Ecto neural progenitor cell (in vitro differentiated cells): ENCODE results near the gene SLC46A1.

Experiments used
- DNase-seq: peaks from one replicate; pipeline ENCODE4 v3.0.0-alpha.2; 2018; ENCODE audit warnings: low spot score

The SLC46A1 gene

DNA sequence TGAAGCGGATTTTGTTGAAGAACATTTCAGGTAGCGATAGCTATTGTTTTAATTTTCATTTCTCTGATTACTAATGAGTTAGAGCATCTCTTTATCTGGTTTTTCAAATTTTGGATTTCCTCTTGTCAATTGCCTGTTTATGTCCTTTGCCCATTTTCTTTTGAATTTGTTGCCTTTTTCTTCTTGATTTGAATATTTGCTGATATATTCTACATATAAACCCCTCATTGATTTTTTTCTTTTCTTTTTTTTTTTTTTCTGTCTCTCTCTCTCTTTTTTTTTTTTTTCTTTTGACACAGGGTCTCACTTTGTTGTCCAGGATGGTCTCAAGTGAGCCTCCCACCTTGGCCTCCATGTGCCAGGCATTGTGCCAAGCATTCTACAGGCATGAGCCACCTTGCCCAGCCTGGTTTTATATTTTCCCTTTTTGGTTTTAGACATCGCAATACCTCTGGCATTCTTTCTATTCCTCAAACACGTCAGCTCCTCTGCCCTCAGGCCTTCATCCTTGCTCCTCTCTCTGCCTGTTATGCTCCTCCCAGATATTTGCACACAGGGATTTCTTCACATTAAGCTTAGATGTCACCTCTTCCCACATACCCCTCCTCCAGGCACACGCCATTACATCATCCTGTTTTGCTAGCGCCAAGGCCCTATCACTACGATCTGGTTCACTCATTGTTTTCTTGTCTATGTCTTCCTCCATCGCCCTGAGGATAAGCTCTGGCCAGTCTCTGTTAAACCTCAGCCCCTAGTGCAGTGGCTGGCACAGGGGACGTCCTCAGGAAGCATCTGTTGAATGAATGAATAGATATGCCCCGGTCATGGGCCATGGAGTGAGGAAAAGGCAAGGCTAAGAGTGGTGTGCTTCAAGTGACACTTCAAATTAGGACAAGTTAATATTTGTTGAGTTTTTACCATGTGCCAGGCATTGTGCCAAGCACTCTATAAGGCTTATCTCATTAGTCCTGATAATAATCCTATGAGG, 25.9 kb downstream of the SLC46A1 start:
- no peak for DNase-seq

DNA sequence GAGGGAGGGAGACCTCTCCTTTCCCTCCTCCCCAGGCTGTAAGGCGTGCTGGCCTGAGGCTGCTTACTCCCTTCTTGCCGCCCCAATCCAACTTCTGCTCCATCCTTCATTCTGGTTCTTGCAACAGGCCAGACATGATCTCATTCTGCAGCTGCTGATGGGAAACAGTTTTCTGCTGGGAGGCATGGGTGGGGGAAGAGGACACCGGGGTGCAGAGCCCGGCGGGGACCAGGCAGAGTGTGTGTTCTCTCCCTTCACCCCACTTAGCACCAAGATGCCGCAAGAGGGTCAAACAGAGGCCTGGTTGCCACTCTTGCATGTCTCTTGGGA, 33.1 kb downstream of the SLC46A1 start:
- DNase-seq, result no peak

DNA sequence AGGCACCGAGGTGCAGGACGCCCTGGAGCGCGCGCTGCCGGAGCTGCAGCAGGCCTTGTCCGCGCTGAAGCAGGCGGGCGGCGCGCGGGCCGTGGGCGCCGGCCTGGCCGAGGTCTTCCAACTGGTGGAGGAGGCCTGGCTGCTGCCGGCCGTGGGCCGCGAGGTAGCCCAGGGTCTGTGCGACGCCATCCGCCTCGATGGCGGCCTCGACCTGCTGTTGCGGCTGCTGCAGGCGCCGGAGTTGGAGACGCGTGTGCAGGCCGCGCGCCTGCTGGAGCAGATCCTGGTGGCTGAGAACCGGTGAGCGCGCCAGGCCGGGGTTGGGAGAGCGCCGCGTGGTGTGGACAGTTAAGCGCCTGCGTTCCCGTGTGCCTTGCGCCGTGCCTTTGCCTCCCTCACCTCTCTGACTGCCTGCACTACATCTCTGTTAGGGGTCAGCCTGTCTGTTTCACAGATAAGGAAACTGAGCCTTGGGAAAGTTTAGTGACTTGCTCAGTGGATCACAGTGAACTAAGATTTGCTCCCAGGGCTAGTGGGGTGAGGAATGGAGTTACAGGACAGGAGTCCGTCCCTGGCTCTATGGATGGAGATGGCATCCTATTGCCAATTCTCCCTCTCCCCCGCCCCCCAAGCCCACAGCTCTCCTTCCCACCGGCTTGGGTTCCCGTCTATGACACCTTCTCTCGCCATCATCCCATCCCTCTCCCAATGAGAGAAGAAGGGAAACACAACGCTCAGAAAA, 33.6 kb downstream of the SLC46A1 start:
- no peak for DNase-seq

DNA sequence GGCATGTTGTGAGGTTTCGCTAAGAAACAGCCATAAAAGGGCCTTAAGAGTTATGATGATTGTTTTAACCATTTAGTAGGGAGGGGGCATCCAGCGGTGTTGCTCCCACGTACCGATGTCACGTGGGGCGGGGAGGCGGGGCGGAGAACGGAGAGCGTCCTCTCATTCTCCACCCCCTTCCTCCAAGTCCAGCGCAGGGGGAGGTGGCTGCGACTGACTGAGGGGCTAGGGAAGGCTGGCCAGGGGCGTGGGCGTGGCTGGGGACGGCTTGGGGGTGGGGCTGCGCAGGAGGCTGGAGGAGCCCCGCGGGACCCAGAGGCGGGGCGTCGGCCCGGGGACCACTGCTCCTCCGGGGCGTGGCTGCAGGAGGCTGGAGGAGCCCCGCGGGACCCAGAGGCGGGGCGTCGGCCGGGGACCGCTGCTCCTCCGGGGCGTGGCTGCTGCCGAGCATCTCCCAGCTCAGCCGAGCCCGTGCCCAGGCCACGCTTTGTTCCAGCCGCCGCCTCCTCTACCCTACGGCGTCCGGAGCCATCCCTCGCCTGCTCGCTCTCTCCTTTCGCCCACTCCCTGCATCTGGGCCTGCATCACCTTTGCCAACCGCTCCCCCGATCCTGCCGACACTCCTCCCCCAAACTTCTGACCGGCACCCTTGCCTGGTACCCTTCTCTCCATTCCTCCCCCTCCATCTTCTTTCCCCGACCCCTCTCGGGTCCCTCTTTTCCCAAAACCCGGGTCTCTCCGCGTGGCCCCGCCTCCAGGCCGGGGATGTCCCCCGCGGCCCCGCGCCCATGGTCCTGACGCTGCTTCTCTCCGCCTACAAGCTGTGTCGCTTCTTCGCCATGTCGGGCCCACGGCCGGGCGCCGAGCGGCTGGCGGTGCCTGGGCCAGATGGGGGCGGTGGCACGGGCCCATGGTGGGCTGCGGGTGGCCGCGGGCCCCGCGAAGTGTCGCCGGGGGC, 34.5 kb downstream of the SLC46A1 start, which contains the start of gene SARM1:
SARM1 (plus strand) TSS at position 450 of the 958 bp plus-strand sequence; CDS start at position 789, 339 bp downstream.
- DNase-seq, result peak; percentile 99

DNA sequence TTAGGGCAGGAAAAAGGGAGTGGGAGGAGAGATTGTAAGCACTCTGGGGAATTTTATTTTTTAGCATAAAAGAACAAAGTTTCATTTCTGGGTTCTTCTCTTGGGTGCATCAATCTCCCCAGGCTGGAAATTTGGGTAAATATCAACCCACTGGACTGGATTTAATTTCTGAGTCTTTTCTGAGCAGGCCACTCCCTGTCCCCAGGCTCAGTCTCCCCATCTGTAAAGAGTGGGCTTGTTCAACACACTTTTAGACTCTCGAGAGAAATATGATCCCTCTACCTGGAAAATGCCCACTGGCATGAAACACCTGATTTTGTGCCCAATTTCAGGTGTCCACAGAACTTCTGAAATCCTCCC, 35.3 kb downstream of the SLC46A1 start:
- no peak for DNase-seq

DNA sequence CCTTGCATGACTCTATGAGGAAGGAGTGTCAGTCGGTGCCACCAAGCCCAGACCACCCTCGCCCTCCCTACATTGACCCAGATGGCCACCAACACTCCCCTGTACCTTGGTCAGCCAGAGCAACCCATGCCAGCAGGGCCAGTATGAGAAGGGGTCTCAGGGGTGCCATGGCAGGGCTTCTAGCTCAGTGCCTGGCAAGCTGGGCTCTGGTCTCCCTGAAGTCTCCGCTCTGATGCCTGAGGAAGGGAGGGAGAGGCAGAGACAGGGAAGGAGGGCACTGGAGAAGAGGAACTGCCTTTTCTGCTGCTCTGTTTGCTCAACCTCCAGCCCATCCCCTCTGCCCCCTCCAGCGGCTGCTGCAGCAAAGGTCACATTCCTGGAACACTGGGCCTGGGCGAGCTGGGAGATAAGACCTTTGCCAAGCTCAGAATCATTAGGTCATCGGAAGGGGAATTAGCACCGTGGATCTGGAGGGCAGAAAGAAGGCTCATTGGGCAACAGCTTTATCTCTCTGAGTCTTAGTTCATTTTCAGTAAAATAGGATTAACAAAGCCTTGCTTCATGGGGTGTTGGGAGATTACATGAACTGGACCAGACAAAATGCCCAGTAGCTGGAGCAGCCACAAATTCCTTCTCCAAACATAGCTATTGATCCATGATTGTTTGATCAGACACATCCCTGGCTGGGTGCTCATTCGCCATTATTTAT, 35.8 kb downstream of the SLC46A1 start, which contains the start of gene VTN:
VTN (minus strand) TSS at position 273 of the 709 bp plus-strand sequence; CDS start at position 169, 104 bp downstream.
- peak; percentile 90 for DNase-seq

DNA sequence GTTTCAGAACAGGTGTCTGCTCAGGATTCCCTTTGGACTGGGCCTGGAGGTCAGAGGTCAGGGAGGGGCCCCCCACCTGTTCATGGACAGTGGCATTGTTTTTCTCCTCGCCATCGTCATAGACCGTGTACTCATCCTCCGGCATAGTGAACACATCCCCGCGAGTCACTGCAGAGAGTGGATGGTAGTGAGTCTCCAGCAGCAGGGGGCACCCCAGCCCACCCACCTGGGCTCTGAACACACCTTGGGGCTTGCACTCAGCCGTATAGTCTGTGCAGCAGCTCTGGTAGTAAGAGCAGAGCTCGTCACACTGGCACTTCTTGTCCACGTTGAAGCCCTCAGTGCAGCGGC, 36.4 kb downstream of the SLC46A1 start:
- DNase-seq, result no peak

DNA sequence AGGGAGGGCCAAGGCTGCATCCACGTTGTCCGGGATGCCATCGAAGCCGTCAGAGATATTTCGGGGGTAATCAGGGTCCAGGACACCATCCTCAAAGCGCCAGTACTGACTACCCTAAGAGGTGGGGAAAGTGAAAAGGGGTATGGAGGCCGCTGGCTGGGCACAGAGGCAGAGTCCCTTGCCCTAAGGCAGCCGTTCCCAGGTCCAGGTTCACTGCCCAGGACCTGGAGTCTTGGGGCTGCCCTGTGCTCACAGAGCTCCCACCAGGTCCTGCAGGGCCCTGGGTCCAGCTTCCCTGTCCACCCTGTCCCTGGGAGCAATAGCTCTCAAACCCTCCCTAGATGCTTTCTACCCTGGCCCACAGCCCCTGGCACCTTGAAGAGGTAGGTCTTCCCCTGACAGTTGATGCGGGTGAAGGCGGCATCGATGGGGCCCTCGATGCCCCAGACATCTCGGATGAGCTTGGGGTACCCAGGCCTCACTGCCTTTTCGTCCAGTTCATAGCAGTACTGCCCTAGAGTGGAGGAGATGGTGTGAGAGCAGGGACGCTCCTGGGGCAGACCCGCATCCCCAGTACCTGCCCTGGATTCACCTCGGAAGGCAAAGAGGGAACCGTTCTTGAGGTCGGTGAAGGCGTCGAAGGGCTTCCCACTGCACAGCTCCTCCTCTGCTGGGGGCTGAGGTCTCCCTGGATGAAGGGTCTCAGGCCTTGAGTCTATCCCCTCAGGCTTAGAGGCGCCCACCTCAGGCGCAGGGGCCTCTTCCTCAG, 36.9 kb downstream of the SLC46A1 start:
- no peak for DNase-seq

DNA sequence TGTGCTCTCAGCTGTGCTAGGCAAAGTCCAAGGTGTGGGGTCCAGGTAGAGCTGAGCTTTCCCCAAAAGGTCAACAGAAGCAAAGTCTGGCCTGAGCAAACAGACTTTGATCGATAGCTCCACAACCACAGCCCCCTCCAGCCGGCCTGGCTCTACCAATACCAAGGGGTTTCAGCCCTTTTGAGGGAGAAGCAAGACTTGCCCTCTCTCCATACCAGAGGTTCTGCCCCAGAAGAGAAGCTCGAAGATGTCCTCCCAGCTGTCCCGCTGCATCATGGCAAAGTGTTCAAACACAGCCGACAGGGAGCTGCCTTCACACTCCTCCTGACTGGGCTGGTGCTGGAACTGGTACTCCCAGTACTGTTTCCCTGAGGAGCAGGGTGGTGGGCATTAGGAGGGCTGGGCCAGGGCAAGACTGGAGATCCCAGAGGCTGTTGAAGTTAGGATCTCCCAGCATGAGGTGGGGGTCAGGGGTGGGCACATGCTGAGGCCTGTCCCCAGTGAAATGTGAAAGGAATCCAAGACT, 37.6 kb downstream of the SLC46A1 start:
- DNase-seq, result no peak

DNA sequence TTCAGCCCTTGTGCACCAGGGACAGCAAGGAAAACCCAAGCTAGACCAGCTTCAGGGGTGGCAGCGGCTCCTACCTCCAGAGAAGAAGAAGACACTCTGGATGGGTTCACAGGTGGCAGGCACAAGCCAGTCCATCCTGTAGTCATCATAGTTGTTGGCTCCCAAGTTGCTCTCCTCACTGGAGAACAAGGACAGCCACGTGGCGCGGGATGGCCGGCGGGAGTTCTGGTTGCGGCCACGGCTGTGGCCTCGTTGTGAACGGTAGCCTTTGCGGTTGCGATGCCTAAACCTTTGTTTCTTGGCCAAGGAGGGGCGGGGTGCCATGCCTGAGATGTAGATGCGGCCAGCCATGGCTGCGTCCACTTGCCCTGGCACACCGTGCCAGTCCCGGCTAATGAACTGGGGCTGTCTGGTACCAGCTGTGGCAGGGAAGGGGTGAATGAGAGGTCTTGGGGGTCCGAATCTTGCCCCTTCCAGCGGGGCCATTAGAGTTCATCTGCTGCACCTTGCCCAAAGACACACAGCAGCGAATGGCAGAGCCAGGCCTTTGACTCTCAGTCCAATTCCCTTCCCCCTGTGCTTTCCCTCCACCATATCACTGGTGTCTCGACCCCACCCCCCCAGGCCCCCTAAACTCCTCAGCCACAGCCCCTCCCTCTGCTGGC, 38.2 kb downstream of the SLC46A1 start:
- DNase-seq, result no peak

DNA sequence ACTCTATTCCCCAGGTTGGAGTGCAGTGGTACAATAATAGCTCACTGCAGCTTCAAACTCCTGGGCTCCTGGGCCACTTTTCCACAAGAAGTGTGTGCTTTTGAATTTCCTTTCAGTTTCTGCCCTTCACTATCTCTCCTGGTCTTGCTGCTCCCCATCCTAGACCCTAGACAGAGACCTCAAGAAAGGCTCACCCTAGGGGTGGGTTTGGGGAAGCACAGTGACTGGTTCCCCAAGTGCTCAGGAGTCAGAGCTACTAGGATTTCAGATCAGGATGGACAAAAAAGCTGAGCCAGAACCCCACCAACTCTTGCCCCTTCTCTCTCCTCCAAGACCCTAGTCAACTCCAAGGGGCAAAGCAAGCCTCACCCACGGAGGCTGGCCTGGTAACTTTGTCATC, 39.4 kb downstream of the SLC46A1 start:
- no peak for DNase-seq

DNA sequence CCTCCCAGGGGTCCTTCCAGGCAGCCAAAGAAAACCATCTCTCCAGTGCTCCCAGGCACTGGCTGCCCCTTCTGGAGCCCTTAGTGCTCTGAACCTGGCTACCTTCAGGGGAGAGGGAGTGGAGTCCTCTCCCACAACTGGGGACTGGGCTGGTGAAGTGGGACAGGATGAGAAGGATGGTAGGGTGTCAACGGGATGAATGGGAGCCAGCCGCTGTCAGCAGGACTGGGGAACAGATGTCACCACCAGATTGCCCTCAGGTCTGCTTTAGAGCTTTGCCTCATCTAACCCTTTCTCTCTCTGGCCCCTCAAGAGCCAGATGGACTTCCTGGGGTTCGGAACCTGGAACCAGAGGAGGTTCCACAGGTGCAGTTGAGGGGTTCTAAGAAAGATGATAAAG, 40.5 kb downstream of the SLC46A1 start:
- DNase-seq, result no peak

DNA sequence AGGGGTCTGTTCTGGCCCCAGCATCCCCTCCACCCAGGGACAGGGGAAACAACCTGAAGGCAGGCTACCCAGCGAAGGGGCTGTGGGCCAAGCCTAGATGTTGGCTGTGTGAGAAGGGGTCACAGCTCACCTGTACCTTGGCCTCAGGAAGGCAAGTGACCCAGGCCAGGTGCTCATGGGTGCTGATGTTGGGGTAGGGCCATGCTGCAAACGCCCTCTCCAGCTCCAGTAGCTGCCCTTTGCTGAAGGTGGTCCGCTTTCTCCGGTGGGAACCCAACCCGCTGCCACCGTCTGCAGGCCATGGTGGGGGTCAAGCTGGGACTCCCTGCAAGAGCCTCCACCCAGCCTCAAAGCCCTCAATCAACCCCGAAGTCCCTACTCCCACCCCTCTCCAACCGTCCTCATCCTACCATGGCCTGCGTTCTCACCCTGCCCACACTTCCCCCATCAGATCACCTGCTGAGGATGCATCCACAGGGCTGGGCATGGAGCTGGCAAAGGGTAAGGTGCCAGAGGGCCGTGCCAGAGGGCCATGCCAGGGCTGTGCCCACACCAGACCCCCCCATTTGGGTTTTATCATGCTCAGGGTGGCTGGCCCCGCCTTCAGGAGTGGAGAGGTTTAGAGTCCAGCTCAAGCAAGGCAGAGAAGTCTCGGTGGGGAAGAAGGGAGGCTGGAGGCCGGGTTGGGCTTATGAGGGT, 41.2 kb downstream of the SLC46A1 start, which contains the start of gene SEBOX:
SEBOX (minus strand) TSS at position 535 of the 699 bp plus-strand sequence; CDS start at position 487, 48 bp downstream.
- no peak for DNase-seq

DNA sequence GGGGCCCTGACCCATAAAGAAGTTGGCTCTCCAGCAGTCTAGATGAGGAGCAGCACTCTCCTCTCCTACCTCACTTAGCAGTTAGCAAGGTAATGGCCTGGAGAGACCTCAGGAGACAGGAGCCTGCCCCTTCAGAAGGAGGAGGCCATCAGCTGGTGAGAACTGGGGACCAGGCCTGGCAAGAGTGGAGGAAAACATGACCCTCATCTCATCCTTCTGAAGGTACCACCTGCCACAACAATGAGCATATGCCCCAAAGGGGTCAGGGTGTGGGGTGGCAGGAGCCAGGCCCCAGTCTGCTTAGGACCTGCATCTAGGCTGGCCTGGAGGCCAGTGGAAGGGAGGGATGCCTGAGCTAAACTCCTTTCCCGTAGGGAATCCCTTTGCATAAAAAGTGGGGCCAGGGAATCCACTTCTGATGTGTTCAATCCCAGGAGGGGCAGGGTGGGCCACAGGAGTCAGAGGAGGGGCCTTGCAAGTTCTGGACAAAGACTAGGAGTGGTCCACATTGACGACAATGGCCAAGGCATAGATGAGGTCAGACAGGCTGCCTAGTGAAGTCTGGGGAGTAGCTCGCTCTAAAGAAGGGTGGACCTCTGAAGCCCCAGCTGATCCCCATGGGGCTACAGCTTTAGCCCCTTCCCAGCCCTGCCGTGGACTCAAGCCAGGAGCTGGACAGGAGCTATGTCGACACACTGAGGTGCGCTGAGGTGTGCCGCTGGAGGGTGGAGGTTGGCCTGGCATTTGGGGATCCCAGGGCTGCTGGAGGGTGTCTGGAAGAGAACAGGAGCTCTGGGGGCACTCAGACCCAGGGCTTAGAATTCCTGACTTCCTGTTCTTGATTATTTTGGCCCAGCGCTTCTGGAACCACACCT, 42.0 kb downstream of the SLC46A1 start:
- no peak for DNase-seq

DNA sequence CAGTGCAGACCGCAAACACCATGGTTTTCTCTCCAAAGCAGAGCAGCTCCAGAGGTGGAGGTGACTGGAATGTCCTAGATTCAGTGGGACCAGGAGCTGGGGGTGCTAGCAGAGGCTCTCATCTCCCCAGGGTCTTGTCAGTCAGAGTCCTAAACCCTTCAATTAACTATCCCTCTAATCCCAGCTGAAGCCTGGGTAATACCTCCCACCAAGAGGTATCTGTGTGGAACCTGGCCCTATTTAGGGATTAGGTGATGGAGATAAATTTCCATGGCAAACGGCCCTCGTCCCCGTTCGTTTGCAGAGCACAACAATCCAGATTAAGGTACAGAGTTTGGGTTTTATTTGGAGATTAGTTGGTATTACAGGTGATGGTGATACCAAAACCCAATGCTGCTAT, 42.8 kb downstream of the SLC46A1 start:
- no peak for DNase-seq

DNA sequence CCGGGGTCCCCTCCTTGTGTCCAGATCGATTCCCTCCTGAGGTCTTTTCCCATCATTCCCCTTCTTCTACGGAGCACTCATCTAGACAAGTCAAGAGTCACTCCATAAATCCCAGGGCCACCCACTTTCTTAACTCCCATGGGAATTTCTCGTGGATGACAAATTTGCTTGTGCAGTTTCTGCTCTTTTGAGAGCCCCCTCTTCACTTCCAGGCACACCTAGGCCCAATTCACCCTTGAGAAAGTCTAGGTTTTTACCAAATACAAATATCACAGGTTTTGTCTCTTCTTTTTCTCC, 48.2 kb downstream of the SLC46A1 start:
- no peak for DNase-seq

DNA sequence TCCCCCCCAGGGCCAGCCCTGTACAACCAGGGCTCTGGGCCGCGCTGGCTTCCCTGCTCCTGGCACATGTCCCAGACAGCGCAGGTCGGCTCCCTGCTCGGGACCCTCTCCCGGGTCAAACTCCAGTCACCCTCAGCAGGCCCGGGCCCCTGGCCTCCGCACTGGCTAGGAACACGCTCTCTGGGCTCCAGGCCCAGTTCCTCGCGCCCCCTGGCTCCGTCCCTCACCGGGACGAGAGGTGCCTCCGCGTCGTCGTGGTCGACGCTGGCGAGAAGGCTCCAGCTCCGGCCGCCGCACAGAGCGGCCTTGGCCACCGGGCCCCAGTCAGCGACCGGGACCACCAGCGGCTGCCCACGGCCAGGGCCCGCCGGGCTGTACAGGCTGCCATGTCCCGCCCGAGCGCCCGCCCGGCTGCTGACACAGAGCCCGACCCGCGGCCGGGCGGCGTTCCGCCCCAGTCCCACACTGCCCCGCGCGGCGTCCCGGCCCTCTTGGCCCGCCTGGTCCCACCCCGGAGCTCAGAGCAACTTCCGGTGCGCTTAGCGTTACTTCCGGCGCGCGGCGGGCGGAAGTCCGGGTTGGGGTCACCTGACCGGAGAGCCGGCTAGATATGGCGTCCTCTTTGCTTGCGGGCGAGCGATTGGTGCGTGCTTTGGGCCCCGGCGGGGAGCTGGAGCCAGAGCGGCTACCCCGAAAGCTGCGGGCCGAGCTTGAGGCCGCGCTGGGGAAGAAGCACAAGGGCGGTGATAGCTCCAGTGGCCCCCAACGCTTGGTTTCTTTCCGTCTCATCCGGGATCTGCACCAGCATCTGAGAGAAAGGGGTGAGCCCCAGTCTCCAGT, 48.7 kb downstream of the SLC46A1 start, which contains the start of gene POLDIP2:
POLDIP2 (minus strand) TSS at position 467 of the 840 bp plus-strand sequence; CDS start at position 388, 79 bp downstream.
- DNase-seq, result peak; percentile 99
